Gastrocnemius medialis (tissue), 4 donors: ENCODE results near the gene TRIM24.

Source experiments
- POLR2A ChIP-seq, 2 donors: fragments of 450-650 bp; IDR thresholded peaks; one replicate each; pipeline ENCODE4 v1.6.1; 2017; ENCODE audit warnings: antibody characterized with exemption in 2 of 2, mild to moderate bottlenecking in 2 of 2, moderate library complexity in 2 of 2
- TF ChIP-seq, protein P1 (sequence below), 5 experiments: fragments of 450-650 bp in 3 of 5; fragments of 200-600 bp in 2 of 5; sonication (generic) in 2 of 5; IDR thresholded peaks in 4 of 5; conservative IDR thresholded peaks in 1 of 5; 1 replicate in 4 of 5; 2 replicates in 1 of 5; pipeline ENCODE4 v1.5.1; 2016 to 2019; ENCODE audit warnings: antibody characterized with exemption in 5 of 5, mild to moderate bottlenecking in 3 of 5, moderate library complexity in 3 of 5

DNA sequence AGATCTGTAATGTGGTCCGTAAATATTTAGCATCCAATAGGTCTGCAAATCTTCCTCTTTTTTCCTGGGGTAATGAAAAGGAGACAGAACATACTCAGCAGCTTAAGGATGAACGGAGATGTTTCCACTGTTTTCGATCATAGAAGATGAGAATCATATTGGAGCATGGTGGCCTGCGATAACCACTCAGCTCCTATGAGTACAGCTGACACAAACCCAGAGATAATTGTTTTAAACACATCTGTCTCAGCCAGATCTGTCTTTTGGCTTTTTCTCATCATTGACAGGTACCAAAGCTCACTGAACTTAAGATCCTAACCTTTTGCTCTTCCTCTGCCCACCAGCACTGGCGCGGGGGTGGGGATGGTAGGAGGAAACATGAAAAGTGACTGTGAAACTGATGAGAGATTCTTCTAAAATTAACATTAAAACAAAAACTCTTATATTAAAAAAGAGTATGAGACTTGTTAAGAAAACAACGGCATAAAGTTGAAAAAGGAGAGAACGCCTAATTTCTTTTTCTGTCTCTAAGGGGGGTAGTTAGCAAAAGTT, 170.1 kb downstream of the TRIM24 start:
- TF ChIP-seq, protein P1, sequence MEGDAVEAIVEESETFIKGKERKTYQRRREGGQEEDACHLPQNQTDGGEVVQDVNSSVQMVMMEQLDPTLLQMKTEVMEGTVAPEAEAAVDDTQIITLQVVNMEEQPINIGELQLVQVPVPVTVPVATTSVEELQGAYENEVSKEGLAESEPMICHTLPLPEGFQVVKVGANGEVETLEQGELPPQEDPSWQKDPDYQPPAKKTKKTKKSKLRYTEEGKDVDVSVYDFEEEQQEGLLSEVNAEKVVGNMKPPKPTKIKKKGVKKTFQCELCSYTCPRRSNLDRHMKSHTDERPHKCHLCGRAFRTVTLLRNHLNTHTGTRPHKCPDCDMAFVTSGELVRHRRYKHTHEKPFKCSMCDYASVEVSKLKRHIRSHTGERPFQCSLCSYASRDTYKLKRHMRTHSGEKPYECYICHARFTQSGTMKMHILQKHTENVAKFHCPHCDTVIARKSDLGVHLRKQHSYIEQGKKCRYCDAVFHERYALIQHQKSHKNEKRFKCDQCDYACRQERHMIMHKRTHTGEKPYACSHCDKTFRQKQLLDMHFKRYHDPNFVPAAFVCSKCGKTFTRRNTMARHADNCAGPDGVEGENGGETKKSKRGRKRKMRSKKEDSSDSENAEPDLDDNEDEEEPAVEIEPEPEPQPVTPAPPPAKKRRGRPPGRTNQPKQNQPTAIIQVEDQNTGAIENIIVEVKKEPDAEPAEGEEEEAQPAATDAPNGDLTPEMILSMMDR (IDR thresholded peaks at IDR 0.05 in 4 of 5, conservative IDR thresholded peaks at IDR 0.05 in 1 of 5): no peak
- no peak for TF ChIP-seq POLR2A (IDR thresholded peaks at IDR 0.05)
